HG03139 (cell line): ENCODE measurements around the gene LSM2.

Experiments used
- ATAC-seq: cut with Tn5 transposase; IDR thresholded peaks from one replicate; pipeline ENCODE4 v1.9.1; 2021; ENCODE audit not compliant: unreplicated experiment

LSM2 gene

GRCh38 chr6:31752739-31753319 is 53.9 kb downstream of the LSM2 start:
- no peak for ATAC-seq

- no peak for ATAC-seq
Observed at GRCh38 chr6:31750411-31751022, 56.2 kb downstream of the LSM2 start.

DNA sequence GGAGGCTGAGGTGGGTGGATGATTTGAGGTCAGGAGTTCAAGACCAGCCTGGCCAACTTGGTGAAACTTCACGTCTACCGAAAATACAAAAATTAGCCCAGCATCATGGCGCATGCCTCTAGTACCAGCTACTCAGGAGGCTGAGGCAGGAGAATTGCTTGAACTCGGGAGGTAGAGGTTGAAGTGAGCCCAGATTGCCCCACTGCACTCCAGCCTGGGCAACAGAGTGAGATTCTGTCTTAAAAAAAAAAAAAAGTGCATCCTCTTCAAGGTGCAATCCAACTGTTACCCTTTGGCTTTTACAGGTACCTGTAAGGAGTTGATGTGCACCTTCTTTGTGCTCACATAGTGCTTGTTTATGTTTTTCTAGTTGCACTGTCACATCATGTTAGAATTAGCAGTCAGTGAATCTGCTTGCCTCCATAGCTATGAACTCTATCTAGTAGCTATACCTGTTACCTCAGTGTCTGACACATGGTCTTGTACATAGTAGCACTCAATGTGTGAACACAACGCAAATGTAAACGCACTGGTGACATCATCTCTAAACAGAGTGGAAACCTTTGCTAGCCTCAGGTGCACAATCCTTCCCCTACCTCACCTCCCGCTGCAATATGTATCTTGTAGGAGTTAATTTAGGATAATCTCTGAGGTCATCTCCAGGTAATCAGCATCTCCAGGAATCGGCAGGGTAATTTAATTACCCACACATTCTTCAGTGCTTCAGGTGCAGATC is 57.3 kb downstream of the LSM2 start:
- ATAC-seq, result no peak
